Activated T-cell treated with anti-CD3 and anti-CD28 coated beads for 1 hour (primary cell): ENCODE data around the gene AZU1.
"Not testable (repeated sequence)": the region's sequence is repeated elsewhere in the genome, so short reads cannot be mapped to it uniquely, and the experiment has no call there.

Experiments
- DNase-seq: peaks from one replicate; pipeline ENCODE4 v3.0.0-alpha.2; 2020; ENCODE audit warnings: low read depth

AZU1 gene

DNA sequence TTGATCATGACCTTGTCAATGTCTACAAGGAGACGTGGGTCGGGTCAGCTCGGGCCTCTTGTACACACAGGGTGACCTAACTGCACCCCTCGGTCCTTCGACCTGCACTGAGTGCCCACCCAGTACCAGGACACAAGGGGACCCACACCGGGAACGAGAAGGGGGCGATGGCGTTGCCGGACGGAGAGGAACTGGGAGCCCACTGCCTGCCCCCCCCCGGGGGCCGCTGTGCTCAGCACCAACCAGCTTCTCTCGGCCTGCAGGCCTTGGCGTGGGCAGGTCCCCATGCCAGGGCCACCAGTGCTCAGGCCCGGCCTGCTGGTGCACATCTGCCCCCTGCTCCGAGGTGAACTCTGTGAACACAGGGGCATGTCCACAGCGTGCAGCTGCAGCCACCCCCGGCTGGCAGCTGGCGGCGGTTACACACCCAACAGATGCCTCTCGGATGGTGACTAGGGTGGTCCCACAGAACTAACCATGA lies 46.0 kb downstream of the AZU1 start:
- DNase-seq, result no peak

DNA sequence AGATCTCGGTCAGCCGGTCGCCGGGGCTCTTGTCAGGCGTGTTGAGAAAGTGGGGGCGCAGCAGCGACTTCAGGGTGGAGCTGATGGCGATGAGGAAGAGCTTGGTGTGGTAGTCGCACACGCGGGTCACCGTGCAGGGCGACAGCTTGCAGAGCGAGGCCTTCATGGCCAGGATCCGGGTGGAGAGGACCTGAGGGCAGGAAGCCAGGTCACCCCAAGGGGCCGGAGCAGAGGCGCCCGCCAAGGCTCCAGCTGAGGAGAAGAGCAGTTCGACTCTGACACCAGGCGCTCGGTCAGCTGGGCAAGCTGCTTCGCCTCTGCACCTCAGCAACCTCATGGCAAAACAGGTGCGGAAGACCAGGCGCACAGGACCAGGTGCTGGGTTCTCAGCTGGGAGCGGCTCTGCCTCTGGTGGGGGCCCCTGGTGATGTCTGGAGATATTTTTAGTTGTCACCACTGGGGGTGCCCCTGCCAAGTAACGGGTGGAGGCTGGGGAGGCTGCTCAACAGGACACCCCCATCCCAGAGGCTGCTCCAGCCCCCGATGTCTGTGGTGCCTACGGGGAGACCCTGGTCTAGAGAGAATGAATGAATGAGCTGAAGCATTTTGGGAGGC lies 47.7 kb downstream of the AZU1 start:
- no peak for DNase-seq

GRCh38 chr19:876089-876488 lies 48.5 kb downstream of the AZU1 start:
- no peak for DNase-seq

DNA sequence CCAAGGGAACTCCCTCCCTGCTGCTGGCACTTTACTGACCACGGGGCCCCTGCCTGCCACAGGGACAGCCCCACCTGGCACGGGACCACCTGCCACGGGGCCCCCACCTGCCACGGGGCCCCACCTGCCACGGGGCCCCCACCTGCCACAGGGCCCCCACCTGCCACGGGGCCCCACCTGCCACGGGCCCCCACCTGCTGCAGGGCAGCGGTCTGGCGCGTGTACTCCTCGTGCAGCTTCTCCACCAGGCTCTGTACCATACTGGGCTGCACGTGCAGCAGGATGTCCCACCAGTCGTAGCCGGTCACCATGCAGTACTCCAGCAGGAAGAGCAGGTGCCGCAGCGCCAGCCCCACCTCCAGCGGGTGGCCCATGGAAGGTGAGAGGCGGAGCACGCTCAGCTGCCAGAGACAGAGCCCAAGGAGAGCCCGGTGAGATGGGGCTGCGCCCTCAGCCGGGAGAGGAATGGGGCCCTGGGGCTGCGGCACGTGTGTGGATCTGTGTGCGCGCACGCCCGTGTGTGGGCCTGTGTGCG lies 49.2 kb downstream of the AZU1 start:
- no peak for DNase-seq

- not testable (repeated sequence) for DNase-seq
Observed at GRCh38 chr19:877992-878660, 50.5 kb downstream of the AZU1 start.

DNA sequence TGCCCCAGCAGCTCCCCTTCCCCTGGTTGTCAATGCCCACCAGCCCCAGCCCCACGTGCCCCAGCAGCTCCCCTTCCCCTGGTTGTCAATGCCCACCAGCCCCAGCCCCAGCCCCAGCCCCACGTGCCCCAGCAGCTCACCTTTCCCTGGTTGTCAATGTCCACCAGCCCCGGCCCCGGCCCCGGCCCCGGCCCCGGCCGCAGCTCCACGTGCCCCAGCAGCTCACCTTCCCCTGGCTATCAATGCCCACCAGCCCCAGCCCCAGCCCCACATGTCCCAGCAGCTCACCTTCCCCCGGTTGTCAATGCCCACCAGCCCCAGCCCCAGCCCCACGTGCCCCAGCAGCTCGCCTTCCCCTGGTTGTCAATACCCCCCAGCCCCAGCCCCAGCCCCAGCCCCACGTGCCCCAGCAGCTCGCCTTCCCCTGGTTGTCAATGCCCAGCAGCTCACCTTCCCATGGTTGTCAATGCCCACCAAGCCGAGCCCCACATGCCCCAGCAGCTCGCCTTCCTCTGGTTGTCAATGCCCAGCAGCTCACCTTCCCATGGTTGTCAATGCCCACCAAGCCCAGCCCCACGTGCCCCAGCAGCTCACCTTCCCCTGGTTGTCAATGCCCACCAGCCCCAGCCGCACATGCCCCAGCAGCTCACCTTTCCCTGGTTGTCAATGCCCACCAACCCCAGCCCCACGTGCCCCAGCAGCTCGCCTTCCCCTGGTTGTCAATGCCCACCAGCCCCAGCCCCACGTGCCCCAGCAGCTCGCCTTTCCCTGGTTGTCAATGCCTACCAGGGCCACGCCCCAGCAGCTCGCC lies 51.3 kb downstream of the AZU1 start:
- DNase-seq, result not testable (repeated sequence)

GRCh38 chr19:879711-880438 lies 52.2 kb downstream of the AZU1 start:
- DNase-seq, result no peak
